GM20000 (cell line): ENCODE results near the gene ENPP6.
"Not testable (repeated sequence)": the region's sequence is repeated elsewhere in the genome, so short reads cannot be mapped to it uniquely, and the experiment has no call there.

Experiments used
- DNase-seq: peaks from one replicate; pipeline ENCODE4 v3.0.0; 2012; ENCODE audit warnings: low spot score
- TF ChIP-seq, protein P1 (sequence below): IDR thresholded peaks from 2 replicates; pipeline ENCODE4 v1.5.1; 2012; ENCODE audit warnings: mild to moderate bottlenecking, control low read depth; ENCODE audit errors: extremely low read depth, missing control alignments

Gene ENPP6

DNA sequence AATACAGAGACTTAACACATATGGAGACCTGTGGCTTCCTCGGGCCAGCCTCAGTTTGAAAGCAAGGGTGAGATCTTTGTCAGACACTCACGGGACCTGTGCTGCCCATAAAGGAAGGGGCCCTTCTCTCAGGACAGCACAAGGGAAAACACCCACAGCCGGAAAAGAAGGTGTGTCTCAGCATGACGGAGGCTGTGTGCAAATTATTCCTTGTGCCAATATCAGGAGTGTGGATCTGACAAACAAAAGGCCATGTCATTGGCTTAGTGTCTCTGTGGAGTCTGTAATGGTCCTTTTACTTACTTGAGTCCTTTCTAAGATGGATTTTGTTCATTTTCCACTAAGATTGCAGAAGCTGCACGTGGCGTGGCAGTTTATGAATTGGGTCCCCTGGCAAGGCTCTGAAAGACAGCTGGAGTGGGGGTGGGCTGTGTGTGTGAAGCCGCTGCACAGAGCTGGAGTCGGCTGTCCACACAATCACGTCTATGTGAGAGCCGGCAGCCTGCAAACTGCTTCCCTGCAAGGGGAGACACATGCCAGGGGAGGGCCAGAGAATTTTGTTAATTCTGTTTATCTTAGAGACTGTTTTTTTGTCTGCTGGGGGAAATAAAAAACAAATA is 1.9 kb downstream of the ENPP6 start:
- DNase-seq = no peak
- TF ChIP-seq, protein P1, sequence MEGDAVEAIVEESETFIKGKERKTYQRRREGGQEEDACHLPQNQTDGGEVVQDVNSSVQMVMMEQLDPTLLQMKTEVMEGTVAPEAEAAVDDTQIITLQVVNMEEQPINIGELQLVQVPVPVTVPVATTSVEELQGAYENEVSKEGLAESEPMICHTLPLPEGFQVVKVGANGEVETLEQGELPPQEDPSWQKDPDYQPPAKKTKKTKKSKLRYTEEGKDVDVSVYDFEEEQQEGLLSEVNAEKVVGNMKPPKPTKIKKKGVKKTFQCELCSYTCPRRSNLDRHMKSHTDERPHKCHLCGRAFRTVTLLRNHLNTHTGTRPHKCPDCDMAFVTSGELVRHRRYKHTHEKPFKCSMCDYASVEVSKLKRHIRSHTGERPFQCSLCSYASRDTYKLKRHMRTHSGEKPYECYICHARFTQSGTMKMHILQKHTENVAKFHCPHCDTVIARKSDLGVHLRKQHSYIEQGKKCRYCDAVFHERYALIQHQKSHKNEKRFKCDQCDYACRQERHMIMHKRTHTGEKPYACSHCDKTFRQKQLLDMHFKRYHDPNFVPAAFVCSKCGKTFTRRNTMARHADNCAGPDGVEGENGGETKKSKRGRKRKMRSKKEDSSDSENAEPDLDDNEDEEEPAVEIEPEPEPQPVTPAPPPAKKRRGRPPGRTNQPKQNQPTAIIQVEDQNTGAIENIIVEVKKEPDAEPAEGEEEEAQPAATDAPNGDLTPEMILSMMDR = no peak

DNA sequence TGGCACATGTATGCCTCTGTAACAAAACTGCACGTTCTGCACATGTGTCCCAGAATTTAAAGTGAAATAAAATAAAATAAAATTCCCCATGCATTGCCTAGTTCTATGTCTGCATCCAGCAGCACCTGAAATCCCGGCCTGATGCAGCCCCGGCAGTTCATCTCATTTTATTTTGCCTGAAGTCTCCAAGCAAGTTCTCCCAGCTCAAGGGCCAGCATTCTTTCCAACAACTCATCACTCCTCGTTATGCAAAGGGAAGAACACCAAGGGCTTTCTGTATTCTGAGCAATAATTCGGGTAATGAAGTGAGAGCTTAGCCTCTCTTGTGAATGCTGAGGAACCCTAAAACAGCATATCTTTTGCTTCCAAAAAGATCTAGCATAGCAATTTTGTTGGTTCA is 2.7 kb downstream of the ENPP6 start:
- no peak for DNase-seq
- TF ChIP-seq, protein P1 = no peak

GRCh38 chr4:184207734-184208607 is 9.7 kb downstream of the ENPP6 start:
- not testable (repeated sequence) for DNase-seq

- no peak for DNase-seq
- TF ChIP-seq, protein P1 = no peak
Measured at GRCh38 chr4:184205243-184205642, 12.4 kb downstream of the ENPP6 start.

DNA sequence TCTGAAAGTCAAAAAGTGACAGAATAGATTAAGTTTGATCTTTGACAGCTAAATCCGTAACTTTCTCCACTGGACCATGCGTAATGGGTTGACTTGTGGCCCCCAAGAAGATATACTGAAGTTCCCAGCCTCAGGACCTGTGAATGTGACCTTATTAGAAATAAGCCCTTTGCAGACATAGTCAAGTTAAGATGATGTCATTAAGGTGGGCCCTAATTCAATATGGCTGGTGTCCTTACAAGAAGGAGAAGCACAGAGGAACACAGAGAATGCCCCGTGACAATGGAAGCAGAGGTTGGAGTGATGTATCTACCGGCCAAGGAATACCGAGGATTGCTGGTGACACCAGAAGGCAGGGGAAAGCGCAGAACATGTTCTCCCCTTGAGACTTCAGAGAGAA is 14.4 kb downstream of the ENPP6 start:
- no peak for DNase-seq
- TF ChIP-seq, protein P1 = no peak

GRCh38 chr4:184201179-184201578 is 16.5 kb downstream of the ENPP6 start:
- TF ChIP-seq, protein P1 = no peak
- no peak for DNase-seq

- no peak for DNase-seq
- TF ChIP-seq, protein P1 = no peak
Measured at GRCh38 chr4:184200296-184200695, 17.4 kb downstream of the ENPP6 start.
